ENCODE measurements around the gene PTGES3L.
"Not testable (repeated sequence)": the region's sequence is repeated elsewhere in the genome, so short reads cannot be mapped to it uniquely, and the experiment has no call there.

The PTGES3L gene

GRCh38 chr17:42980274-42980765 is 440 bp upstream of the PTGES3L start, which contains the start of gene RUNDC1:
Gene RUNDC1 (plus strand): TSS chr17:42980565. CDS start chr17:42980577, 12 bp downstream.
- peak; percentile 91 for DNase-seq

- not testable (repeated sequence) for DNase-seq
Measured at GRCh38 chr17:42975701-42976100, 4.2 kb downstream of the PTGES3L start.

GRCh38 chr17:42975265-42975664 is 4.6 kb downstream of the PTGES3L start:
- DNase-seq: no peak

GRCh38 chr17:42973323-42973722 is 6.6 kb downstream of the PTGES3L start:
- not testable (repeated sequence) for DNase-seq

- DNase-seq: no peak
Measured at GRCh38 chr17:42971589-42971988, 8.3 kb downstream of the PTGES3L start.

- DNase-seq: no peak
Measured at GRCh38 chr17:42969001-42969581, 10.8 kb downstream of the PTGES3L start.

- no peak for DNase-seq
Measured at GRCh38 chr17:42967925-42968324, 12.0 kb downstream of the PTGES3L start.

GRCh38 chr17:42964161-42964932 is 15.5 kb downstream of the PTGES3L start, which contains the start of gene AARSD1:
Gene AARSD1 (minus strand): TSS chr17:42964454. CDS start chr17:42964440, 14 bp downstream.
- peak; percentile 93 for DNase-seq

- no peak for DNase-seq
Measured at GRCh38 chr17:42953669-42954068, 26.2 kb downstream of the PTGES3L start.

GRCh38 chr17:42950044-42950783 is 29.7 kb downstream of the PTGES3L start:
- no peak for DNase-seq

GRCh38 chr17:42946812-42947211 is 33.1 kb downstream of the PTGES3L start:
- DNase-seq: no peak

GRCh38 chr17:42944211-42944610 is 35.7 kb downstream of the PTGES3L start:
- DNase-seq: no peak

- peak; percentile 24 for DNase-seq
Measured at GRCh38 chr17:42937712-42938596, 41.9 kb downstream of the PTGES3L start.

GRCh38 chr17:42929497-42929844 is 50.4 kb downstream of the PTGES3L start:
- DNase-seq: no peak

- peak; percentile 17 for DNase-seq
Measured at GRCh38 chr17:42928714-42929496, 51.0 kb downstream of the PTGES3L start.

GRCh38 chr17:42924891-42925290 is 55.0 kb downstream of the PTGES3L start:
- DNase-seq: no peak

GRCh38 chr17:42923472-42923871 is 56.4 kb downstream of the PTGES3L start:
- not testable (repeated sequence) for DNase-seq

GRCh38 chr17:42922294-42922693 is 57.6 kb downstream of the PTGES3L start:
- DNase-seq: no peak

GRCh38 chr17:42920922-42921321 is 59.0 kb downstream of the PTGES3L start:
- DNase-seq: no peak

GRCh38 chr17:42920106-42920900 is 59.6 kb downstream of the PTGES3L start:
- no peak for DNase-seq

Measured in CD4-positive, alpha-beta T cell treated with Interleukin-21 for 1 hour (primary cell).